PFSK-1 (cell line): ENCODE results near the gene RASSF7.

Experiments
- FOXP2 ChIP-seq: optimal IDR thresholded peaks from 2 replicates; pipeline ENCODE3; 2011; ENCODE audit warnings: borderline replicate concordance, control low read depth, inconsistent platforms; ENCODE audit not compliant: insufficient read depth; ENCODE audit errors: extremely low read length, extremely low read depth
- POLR2AphosphoS5 ChIP-seq: IDR thresholded peaks from 2 replicates; pipeline ENCODE4 v1.6.1; 2012; ENCODE audit warnings: low read depth, mild to moderate bottlenecking, control low read depth, low read length, moderate library complexity
- REST ChIP-seq, 2 experiments: IDR thresholded peaks; 2 replicates each; pipeline versions ENCODE4 v1.6.1 to v1.8.0; 2011 to 2012; ENCODE audit warnings: low read depth in 2 of 2, low read length in 2 of 2, control low read depth in 1 of 2, inconsistent platforms in 1 of 2, mild to moderate bottlenecking in 1 of 2, moderate library complexity in 1 of 2; ENCODE audit not compliant: insufficient read depth in 1 of 2
- SIN3A ChIP-seq: IDR thresholded peaks from 2 replicates; pipeline ENCODE4 v1.6.1; 2012; ENCODE audit warnings: mild to moderate bottlenecking, low read length, moderate library complexity, borderline replicate concordance; ENCODE audit not compliant: insufficient read depth
- TAF1 ChIP-seq: IDR thresholded peaks from 2 replicates; pipeline ENCODE4 v1.6.1; 2012; ENCODE audit warnings: low read length, control low read depth, borderline replicate concordance; ENCODE audit not compliant: insufficient read depth

The RASSF7 gene

GRCh38 chr11:555780-556661 lies 4.7 kb upstream of the RASSF7 start:
- TF ChIP-seq TAF1 (no peak), REST (IDR thresholded peaks at IDR 0.05; ENCODE audit: insufficient read depth in 1 of 2, low read depth in 2 of 2, low read length in 2 of 2) (no peak), POLR2AphosphoS5 (no peak), SIN3A (no peak), FOXP2 (no peak)

GRCh38 chr11:556662-557256 lies 4.0 kb upstream of the RASSF7 start:
- no peak for TF ChIP-seq FOXP2
- no peak for TF ChIP-seq SIN3A
- no peak for TF ChIP-seq POLR2AphosphoS5
- TF ChIP-seq TAF1 = no peak
- no peak for TF ChIP-seq REST (IDR thresholded peaks at IDR 0.05; ENCODE audit: insufficient read depth in 1 of 2, low read depth in 2 of 2, low read length in 2 of 2)

- TF ChIP-seq POLR2AphosphoS5 = no peak
- no peak for TF ChIP-seq SIN3A
- no peak for TF ChIP-seq REST (IDR thresholded peaks at IDR 0.05; ENCODE audit: insufficient read depth in 1 of 2, low read depth in 2 of 2, low read length in 2 of 2)
- no peak for TF ChIP-seq TAF1
These were observed 3.2 kb upstream of the RASSF7 start for GRCh38 chr11:557328-558132.

- TF ChIP-seq POLR2AphosphoS5 = no peak
- TF ChIP-seq SIN3A = no peak
- no peak for TF ChIP-seq REST (IDR thresholded peaks at IDR 0.05; ENCODE audit: insufficient read depth in 1 of 2, low read depth in 2 of 2, low read length in 2 of 2)
- no peak for TF ChIP-seq FOXP2
- TF ChIP-seq TAF1 = no peak
These were observed 2.3 kb upstream of the RASSF7 start for GRCh38 chr11:558503-558902.
